Hypothalamus (tissue), 51 donors: ENCODE measurements around the gene C2orf81.

Experiments
- DNase-seq, 51 donors: peaks; one replicate each; lab custom pipeline; 2025; lab: John Stamatoyannopoulos, UW

Gene C2orf81

GRCh38 chr2:74393525-74393924 lies 27.9 kb downstream of the C2orf81 start:
- no peak for DNase-seq

DNA sequence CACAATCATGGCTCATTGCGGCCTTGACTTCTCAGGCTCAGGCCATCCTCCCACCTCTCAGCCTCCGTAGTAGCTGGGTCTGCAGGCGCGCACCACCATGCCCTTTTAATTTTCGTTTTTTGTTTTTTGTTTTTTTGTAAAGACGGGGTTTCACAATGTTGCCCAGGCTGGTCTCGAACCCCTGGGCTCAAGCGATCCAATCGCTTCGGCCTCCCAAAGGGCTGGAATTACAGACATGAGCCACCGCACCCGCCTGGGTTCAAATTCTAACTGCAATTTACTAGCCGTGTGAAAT lies 29.0 kb downstream of the C2orf81 start:
- DNase-seq, result no peak

GRCh38 chr2:74391580-74392448 lies 29.6 kb downstream of the C2orf81 start:
- DNase-seq, result peak; percentile 55 to 96 (median 83)

- peak in 1 of 51 donors; percentile 66 for DNase-seq
Observed at GRCh38 chr2:74391209-74391579, 30.2 kb downstream of the C2orf81 start.

- DNase-seq, result no peak
Observed at GRCh38 chr2:74390606-74391005, 30.8 kb downstream of the C2orf81 start.

DNA sequence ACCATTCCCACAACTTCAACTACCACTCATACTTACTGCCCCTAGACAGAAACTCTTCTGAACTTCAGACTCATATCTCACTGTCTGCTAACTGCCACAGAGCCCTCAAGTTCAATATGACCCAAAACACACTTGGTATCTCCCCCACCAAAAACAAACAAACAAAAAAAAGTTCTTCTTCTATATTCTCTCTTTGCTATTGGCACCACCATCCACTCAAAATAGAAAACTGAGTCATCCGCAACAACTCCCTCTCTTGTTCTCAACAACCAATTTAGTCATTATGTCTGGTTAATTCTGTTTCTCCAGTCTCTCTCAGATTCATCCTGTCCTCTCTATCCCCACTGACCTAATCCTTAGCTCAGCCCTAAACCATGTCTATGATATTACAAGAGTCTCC lies 34.1 kb downstream of the C2orf81 start:
- DNase-seq, result peak in 1 of 51 donors; percentile 34

- peak in 43 of 51 donors; percentile 3 to 86 (median 44) for DNase-seq
Observed at GRCh38 chr2:74385396-74385795, 36.0 kb downstream of the C2orf81 start.

DNA sequence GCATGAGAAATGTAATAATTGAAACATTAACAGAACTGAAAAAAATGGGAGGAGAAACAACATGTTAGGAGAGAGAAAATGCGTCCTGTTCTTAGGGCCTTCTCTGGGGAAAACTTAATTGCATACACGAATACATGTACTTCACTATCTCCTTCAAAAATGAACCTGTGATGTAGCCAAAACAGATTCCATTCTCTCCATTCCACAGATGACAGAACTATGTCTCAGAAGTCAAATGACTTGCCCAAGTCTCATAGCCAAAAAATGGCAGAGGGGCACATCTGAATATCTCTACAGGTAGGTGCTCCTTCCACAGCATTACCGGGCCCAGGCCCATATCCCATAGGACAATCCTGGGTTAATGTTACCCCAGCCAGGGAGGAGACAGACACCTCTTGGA lies 37.4 kb downstream of the C2orf81 start:
- no peak for DNase-seq

- no peak for DNase-seq
Observed at GRCh38 chr2:74383254-74383653, 38.2 kb downstream of the C2orf81 start.

- no peak for DNase-seq
Observed at GRCh38 chr2:74381751-74382150, 39.7 kb downstream of the C2orf81 start.

- peak in 48 of 51 donors; percentile 18 to 86 (median 62) for DNase-seq
Observed at GRCh38 chr2:74379851-74380789, 41.3 kb downstream of the C2orf81 start, which contains the start of gene DCTN1. TSS of gene DCTN1 (minus strand) at chr2:74380311. CDS start at chr2:74380037, 274 bp downstream.

GRCh38 chr2:74378007-74378406 lies 43.4 kb downstream of the C2orf81 start:
- DNase-seq, result no peak

- no peak for DNase-seq
Observed at GRCh38 chr2:74375838-74376237, 45.6 kb downstream of the C2orf81 start.

- peak; percentile 21 to 97 (median 87) for DNase-seq
Observed at GRCh38 chr2:74374509-74375205, 46.8 kb downstream of the C2orf81 start.

DNA sequence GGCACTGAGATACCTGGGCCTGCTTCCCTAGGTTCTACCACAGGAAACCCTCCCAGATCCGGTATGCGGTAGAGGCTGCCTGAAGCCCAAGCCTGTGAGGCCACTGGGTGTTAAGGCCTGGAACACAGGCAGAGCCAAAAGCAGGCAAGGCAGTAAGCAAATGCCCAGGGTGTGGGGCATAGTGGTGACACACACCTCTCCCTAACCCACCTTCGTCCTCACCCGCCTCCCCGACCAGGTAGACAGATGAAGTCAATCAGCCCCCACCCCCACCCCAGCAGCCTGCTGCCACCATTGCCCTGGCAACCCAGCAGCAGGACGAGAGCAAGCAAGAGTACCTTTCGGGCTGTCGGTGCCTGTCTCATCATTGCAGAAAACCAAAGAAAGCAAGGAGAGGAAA lies 47.4 kb downstream of the C2orf81 start:
- peak in 12 of 51 donors; percentile 13 to 83 (median 40) for DNase-seq

GRCh38 chr2:74373221-74373676 lies 48.2 kb downstream of the C2orf81 start:
- DNase-seq, result peak in 1 of 51 donors; percentile 6

- no peak for DNase-seq
Observed at GRCh38 chr2:74372674-74373073, 48.7 kb downstream of the C2orf81 start.

DNA sequence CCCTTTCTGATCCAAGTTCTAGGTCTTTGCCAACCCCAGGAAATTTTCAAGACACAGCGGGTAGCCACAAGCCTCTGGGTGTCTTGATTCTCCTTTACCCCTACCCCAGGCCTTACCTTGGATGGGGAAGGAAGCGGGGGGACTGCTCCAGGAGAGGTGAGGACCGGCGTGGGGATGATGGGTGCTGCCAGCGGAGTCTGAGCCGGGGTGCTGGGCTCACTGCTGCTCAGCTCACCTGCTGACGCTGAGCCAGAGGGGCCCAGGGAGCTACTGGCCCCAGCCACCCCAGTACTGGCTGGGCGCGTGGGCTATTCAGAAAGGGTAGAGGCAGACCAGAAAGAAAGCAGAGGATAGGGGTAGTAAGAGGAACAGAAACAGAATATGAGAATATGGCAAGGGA lies 50.0 kb downstream of the C2orf81 start:
- no peak for DNase-seq

GRCh38 chr2:74369976-74370375 lies 51.4 kb downstream of the C2orf81 start:
- no peak for DNase-seq

GRCh38 chr2:74368499-74368898 lies 52.9 kb downstream of the C2orf81 start:
- no peak for DNase-seq

DNA sequence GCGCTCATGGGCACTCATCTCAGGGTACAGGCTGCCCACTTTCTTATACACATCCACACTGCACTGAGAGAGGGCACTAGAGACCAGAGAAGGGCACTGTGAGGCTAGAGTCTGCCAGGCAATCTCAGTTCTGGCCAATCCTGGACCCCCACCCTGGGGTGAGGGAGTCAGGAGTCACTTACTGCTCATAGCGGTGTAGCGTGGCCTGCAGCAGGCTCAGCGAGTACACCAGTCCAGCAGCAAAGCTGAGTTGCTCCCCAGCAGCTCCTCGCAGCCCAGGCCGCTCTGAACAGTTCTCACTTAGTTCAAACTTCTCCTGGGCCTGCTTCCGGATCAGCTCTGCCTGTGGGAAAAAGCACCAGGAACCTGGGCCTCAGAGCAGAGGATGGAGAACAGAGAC lies 53.6 kb downstream of the C2orf81 start:
- no peak for DNase-seq
